HCT116 (cell line): ENCODE results near the gene SYDE2. TPM values are rescaled to one million over a fixed set of nuclear protein-coding genes. Genes with fewer than 3 reads are reported as not detected.

Experiments used
- ATAC-seq: fragments of 200-7000 bp; cut with Tn5 transposase; 2 replicates; pipeline ENCODE4 v1.9.1; 2020; ENCODE audit warnings: mild to moderate bottlenecking, moderate library complexity
- BruUV-seq: library from RNA; stranded (reverse); fragments of 400-500 nt; replicated peaks from 2 replicates; lab custom pipeline; 2021; lab: Mats Ljungman, UMichigan
- CTCF ChIA-PET: fragments of 300-600 bp; sonication (Branson Sonifier 250); formaldehyde crosslinking; loops from one replicate; lab custom pipeline; 2021; ENCODE audit warnings: antibody characterized with exemption; lab: Charles Lee
- POLR2A ChIA-PET: fragments of 300-600, 350-600 bp; sonication (Branson Sonifier 250); formaldehyde crosslinking; loops from one replicate; lab custom pipeline; 2021; ENCODE audit warnings: antibody characterized with exemption; lab: Charles Lee
- RAD21 ChIA-PET, 2 experiments: fragments of 300-600 bp; sonication (Branson Sonifier 250); formaldehyde crosslinking; loops; one replicate each; lab custom pipeline; 2023; ENCODE audit warnings: low total read pairs in 2 of 2; ENCODE audit not compliant: uncharacterized antibody in 2 of 2, unreplicated experiment in 2 of 2, low non-redundant PET in 1 of 2; lab: Charles Lee
- DNase-seq: peaks from one replicate; pipeline ENCODE4 v3.0.0-alpha.2; 2010; ENCODE audit warnings: low read depth, low spot score
- H2AFZ ChIP-seq: fragments of 200-600 bp; shearing (Covaris generic), sonication (generic); 2 replicates; pipeline ENCODE4 v1.6.1; 2017; ENCODE audit warnings: low read depth, mixed run types, mixed read lengths, antibody characterized with exemption, low read length; ENCODE audit not compliant: poor library complexity, severe bottlenecking
- H3K27ac ChIP-seq: 2 replicates; pipeline ENCODE4 v1.5.1; 2012; ENCODE audit warnings: low read depth, low read length
- H3K27me3 ChIP-seq: fragments of 200-600 bp; sonication (generic); 2 replicates; pipeline ENCODE4 v1.6.1; 2016; ENCODE audit warnings: mixed run types, low read length, mixed read lengths; ENCODE audit not compliant: insufficient read depth
- H3K36me3 ChIP-seq, 2 experiments: fragments of 200-500 bp in 1 of 2; fragments of 200-600 bp in 1 of 2; sonication (Bioruptor generic) in 1 of 2; sonication (generic) in 1 of 2; 2 replicates each; pipeline versions ENCODE4 v1.5.1 to v1.6.1; 2014 to 2016; ENCODE audit warnings: low read length in 2 of 2, inconsistent platforms in 1 of 2, mixed read lengths in 1 of 2, mixed run types in 1 of 2; ENCODE audit not compliant: insufficient read depth in 2 of 2, control insufficient read depth in 1 of 2
- H3K4me1 ChIP-seq, 2 experiments: fragments of 200-600 bp in 1 of 2; sonication (generic) in 1 of 2; 2 replicates each; pipeline versions ENCODE4 v1.5.1 to v1.6.1; 2012 to 2017; ENCODE audit warnings: low read length in 2 of 2, inconsistent platforms in 1 of 2, mild to moderate bottlenecking in 1 of 2, mixed read lengths in 1 of 2, mixed run types in 1 of 2, moderate library complexity in 1 of 2; ENCODE audit not compliant: insufficient read depth in 2 of 2, control insufficient read depth in 1 of 2
- H3K4me2 ChIP-seq: fragments of 200-600 bp; sonication (generic); 2 replicates; pipeline ENCODE4 v1.6.1; 2017; ENCODE audit warnings: mixed run types, low read length, mixed read lengths
- H3K4me3 ChIP-seq, 2 experiments: fragments of 200-600 bp in 1 of 2; sonication (generic) in 1 of 2; replicated peaks in 1 of 2; 2 replicates each; pipeline ENCODE4 v1.5.1; 2011 to 2016; ENCODE audit warnings: low read length in 2 of 2, control low read depth in 1 of 2, low read depth in 1 of 2, mild to moderate bottlenecking in 1 of 2, mixed read lengths in 1 of 2, mixed run types in 1 of 2
- H3K79me2 ChIP-seq: fragments of 200-600 bp; sonication (generic); 2 replicates; pipeline ENCODE4 v1.6.1; 2017; ENCODE audit warnings: mild to moderate bottlenecking, mixed run types, low read length, moderate library complexity, mixed read lengths; ENCODE audit not compliant: insufficient read depth
- H3K9ac ChIP-seq: fragments of 200-600 bp; sonication (generic); 2 replicates; pipeline ENCODE4 v1.6.1; 2016; ENCODE audit warnings: low read length, mixed read lengths
- H3K9me2 ChIP-seq: fragments of 200-600 bp; sonication (generic), shearing (Covaris generic); 2 replicates; pipeline ENCODE4 v1.6.1; 2017; ENCODE audit warnings: mixed run types, mild to moderate bottlenecking, moderate library complexity; ENCODE audit not compliant: insufficient read depth
- H3K9me3 ChIP-seq, 2 experiments: fragments of 200-500 bp in 1 of 2; fragments of 200-600 bp in 1 of 2; sonication (Bioruptor generic) in 1 of 2; sonication (generic) in 1 of 2; 2 replicates each; pipeline ENCODE4 v1.6.1; 2014 to 2017; ENCODE audit warnings: low read length in 2 of 2, mixed read lengths in 2 of 2, inconsistent platforms in 1 of 2, low read depth in 1 of 2, mild to moderate bottlenecking in 1 of 2, mixed run types in 1 of 2, moderate library complexity in 1 of 2; ENCODE audit not compliant: control insufficient read depth in 1 of 2, insufficient read depth in 1 of 2
- H4K20me1 ChIP-seq: fragments of 200-600 bp; sonication (generic), shearing (Covaris generic); 2 replicates; pipeline ENCODE4 v1.6.1; 2017; ENCODE audit warnings: mixed run types, mild to moderate bottlenecking, moderate library complexity; ENCODE audit not compliant: insufficient read depth
- CBX3 ChIP-seq: IDR thresholded peaks from 2 replicates; pipeline ENCODE4 v1.6.1; 2012; ENCODE audit warnings: low read depth
- CEBPB ChIP-seq: IDR thresholded peaks from 2 replicates; pipeline ENCODE4 v1.6.1; 2012; ENCODE audit warnings: low read depth
- EGR1 ChIP-seq: IDR thresholded peaks from 2 replicates; pipeline ENCODE4 v1.6.1; 2012; ENCODE audit warnings: low read depth
- ELF1 ChIP-seq: IDR thresholded peaks from 2 replicates; pipeline ENCODE4 v1.6.1; 2012; ENCODE audit warnings: low read depth, borderline replicate concordance
- EZH2 ChIP-seq: fragments of 200-600 bp; sonication (generic); IDR thresholded peaks from 2 replicates; pipeline ENCODE4 v1.6.1; 2017; ENCODE audit warnings: antibody characterized with exemption, mixed run types
- EZH2phosphoT487 ChIP-seq: fragments of 200-600 bp; IDR thresholded peaks from 2 replicates; pipeline ENCODE4 v1.6.1; 2018; ENCODE audit warnings: antibody characterized with exemption, borderline replicate concordance
- FOSL1 ChIP-seq: IDR thresholded peaks from 2 replicates; pipeline ENCODE4 v1.6.1; 2012; ENCODE audit warnings: low read depth
- MAX ChIP-seq: IDR thresholded peaks from 2 replicates; pipeline ENCODE4 v1.6.1; 2012
- POLR2A ChIP-seq: IDR thresholded peaks from 2 replicates; pipeline ENCODE4 v1.7.0; 2011; ENCODE audit warnings: borderline replicate concordance; ENCODE audit not compliant: insufficient read depth, insufficient read length; ENCODE audit errors: extremely low read depth
- POLR2AphosphoS5 ChIP-seq: IDR thresholded peaks from 2 replicates; pipeline ENCODE4 v1.6.1; 2011; ENCODE audit warnings: mild to moderate bottlenecking, low read depth, low read length, moderate library complexity
- RAD21 ChIP-seq: IDR thresholded peaks from 2 replicates; pipeline ENCODE4 v1.6.1; 2012; ENCODE audit warnings: low read depth, mild to moderate bottlenecking
- REST ChIP-seq: IDR thresholded peaks from 2 replicates; pipeline ENCODE4 v1.6.1; 2012; ENCODE audit warnings: low read depth
- SIN3A ChIP-seq: IDR thresholded peaks from 2 replicates; pipeline ENCODE4 v1.6.1; 2012; ENCODE audit warnings: low read depth
- SP1 ChIP-seq: IDR thresholded peaks from 2 replicates; pipeline ENCODE4 v1.6.1; 2012; ENCODE audit warnings: low read depth
- TCF7L2 ChIP-seq: IDR thresholded peaks from 2 replicates; pipeline ENCODE4 v1.7.0; 2011; ENCODE audit warnings: borderline replicate concordance, inconsistent platforms; ENCODE audit not compliant: insufficient read depth, insufficient read length; ENCODE audit errors: extremely low read depth
- ZBTB33 ChIP-seq: IDR thresholded peaks from 2 replicates; pipeline ENCODE4 v1.6.1; 2011; ENCODE audit warnings: mild to moderate bottlenecking, low read length, moderate library complexity; ENCODE audit not compliant: insufficient replicate concordance; ENCODE audit errors: extremely low read depth
- ZFX ChIP-seq: fragments of 450-650 bp; IDR thresholded peaks from 2 replicates; pipeline ENCODE4 v1.6.1; 2017
- ZNF274 ChIP-seq: fragments of 200-500 bp; sonication (Bioruptor generic); IDR thresholded peaks from 2 replicates; pipeline ENCODE4 v1.6.1; 2014; ENCODE audit warnings: mild to moderate bottlenecking, low read depth, low read length, inconsistent platforms
- intact Hi-C: fragments of 100-400 bp; cut with micrococcal nuclease; formaldehyde crosslinking; loops from 2 replicates; pipeline ENCODE4 v1.10.0; 2022
- total RNA-seq: library from RNA; stranded (reverse); gene quantifications from one replicate; pipeline ENCODE4 v1.2.1, GENCODE V29; 2021; ENCODE audit not compliant: unreplicated experiment

The SYDE2 gene
- total RNA-seq, 1 experiment from 2014 or later, result 5.3 TPM

- TF ChIP-seq POLR2A, result no peak
- TF ChIP-seq FOSL1, result no peak
- no peak for TF ChIP-seq ZFX
- no peak for TF ChIP-seq ZNF274
- no peak for TF ChIP-seq CBX3
- TF ChIP-seq ZBTB33, result no peak
- no peak for TF ChIP-seq ELF1
- TF ChIP-seq TCF7L2, result no peak
Observed at GRCh38 chr1:85172684-85173337, 28.0 kb downstream of the SYDE2 start (continued).

- no peaks in the 10 kb centered on the region for H3K79me2 ChIP-seq
- ATAC-seq, result no peak
- no peak overlapping the region for H3K4me2 ChIP-seq
- intact Hi-C loops, result no loop called here
- no peak overlapping the region for H3K27ac ChIP-seq
- H3K36me3 ChIP-seq, result no peaks in the 10 kb centered on the region
- no peaks in the 10 kb centered on the region for H3K9me2 ChIP-seq
- H4K20me1 ChIP-seq, result no peaks in the 10 kb centered on the region
- ChIA-PET POLR2A (no interaction called here), CTCF (no interaction called here), RAD21 (no interaction called here)
- H3K27me3 ChIP-seq, result no peaks in the 10 kb centered on the region
- no peak overlapping the region for H2AFZ ChIP-seq
- H3K9me3 ChIP-seq, result no peaks in the 10 kb centered on the region
- DNase-seq, result no peak
- no peak overlapping the region for H3K9ac ChIP-seq
- H3K4me1 ChIP-seq, result no peaks in the 10 kb centered on the region
- BruUV-seq, result no TSS peak
- no peak overlapping the region for H3K4me3 ChIP-seq
- no peak for TF ChIP-seq ZBTB33
- TF ChIP-seq TCF7L2, result no peak
- no peak for TF ChIP-seq POLR2A
- TF ChIP-seq POLR2AphosphoS5, result no peak
- no peak for TF ChIP-seq SP1
- no peak for TF ChIP-seq CEBPB
- no peak for TF ChIP-seq EZH2phosphoT487
- no peak for TF ChIP-seq SIN3A
- no peak for TF ChIP-seq ELF1
- TF ChIP-seq REST, result no peak
- no peak for TF ChIP-seq RAD21
- no peak for TF ChIP-seq ZFX
- TF ChIP-seq EGR1, result no peak
- no peak for TF ChIP-seq FOSL1
- no peak for TF ChIP-seq MAX
- no peak for TF ChIP-seq EZH2
Observed at GRCh38 chr1:85171721-85172120, 29.1 kb downstream of the SYDE2 start.
